K562 (cell line): ENCODE measurements around the gene PRDX3.

Experiments
- EZH2 ChIP-seq: IDR thresholded peaks from 2 replicates; pipeline ENCODE4 v1.6.1; 2012; ENCODE audit warnings: low read depth, mild to moderate bottlenecking, inconsistent platforms, low read length, borderline replicate concordance
- JUNB ChIP-seq: fragments of 450-650 bp; formaldehyde crosslinking; conservative IDR thresholded peaks from 2 replicates; pipeline ENCODE4 v1.4.0; 2020; ENCODE audit warnings: mild to moderate bottlenecking
- NR3C1 ChIP-seq: sonication (generic); formaldehyde crosslinking; IDR thresholded peaks from 2 replicates; pipeline ENCODE4 v1.8.1; 2022; ENCODE audit warnings: missing genetic modification reagents
- POLR2A ChIP-seq: fragments of 450-650 bp; conservative IDR thresholded peaks from 2 replicates; pipeline ENCODE4 v1.6.1; 2016
- POLR2AphosphoS5 ChIP-seq: IDR thresholded peaks from 2 replicates; pipeline ENCODE4 v1.6.1; 2011; ENCODE audit warnings: mild to moderate bottlenecking, low read depth, low read length, moderate library complexity; ENCODE audit not compliant: control insufficient read depth, insufficient read depth
- SP1 ChIP-seq: sonication (generic); formaldehyde crosslinking; IDR thresholded peaks from 2 replicates; pipeline ENCODE4 v1.8.1; 2022; ENCODE audit warnings: mild to moderate bottlenecking, missing genetic modification reagents
- TF ChIP-seq, protein P1 (sequence below): fragments of 450-650 bp; IDR thresholded peaks from 2 replicates; pipeline ENCODE4 v1.6.1; 2018; ENCODE audit not compliant: partially characterized antibody

DNA sequence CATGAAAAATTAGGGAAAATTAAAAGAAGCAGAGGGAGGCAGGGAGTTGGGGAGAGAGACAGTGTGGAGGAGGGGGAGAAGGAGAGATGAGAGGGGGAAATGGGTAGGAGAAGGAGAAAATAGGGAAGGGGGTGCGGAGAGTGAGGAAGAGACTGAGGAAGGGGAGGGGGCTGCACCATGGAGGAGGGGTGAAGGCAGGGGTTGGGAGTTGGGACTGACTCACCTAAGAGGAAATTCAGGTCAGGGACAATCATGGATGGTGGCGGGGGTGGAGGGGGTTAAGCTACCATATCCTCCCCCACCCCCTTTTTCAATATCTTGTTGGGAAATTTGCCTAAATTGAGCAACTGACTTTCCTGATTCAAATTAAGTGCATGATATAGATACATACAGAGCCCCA, 36.8 kb upstream of the PRDX3 start:
- TF ChIP-seq POLR2A = no peak
- TF ChIP-seq, protein P1, sequence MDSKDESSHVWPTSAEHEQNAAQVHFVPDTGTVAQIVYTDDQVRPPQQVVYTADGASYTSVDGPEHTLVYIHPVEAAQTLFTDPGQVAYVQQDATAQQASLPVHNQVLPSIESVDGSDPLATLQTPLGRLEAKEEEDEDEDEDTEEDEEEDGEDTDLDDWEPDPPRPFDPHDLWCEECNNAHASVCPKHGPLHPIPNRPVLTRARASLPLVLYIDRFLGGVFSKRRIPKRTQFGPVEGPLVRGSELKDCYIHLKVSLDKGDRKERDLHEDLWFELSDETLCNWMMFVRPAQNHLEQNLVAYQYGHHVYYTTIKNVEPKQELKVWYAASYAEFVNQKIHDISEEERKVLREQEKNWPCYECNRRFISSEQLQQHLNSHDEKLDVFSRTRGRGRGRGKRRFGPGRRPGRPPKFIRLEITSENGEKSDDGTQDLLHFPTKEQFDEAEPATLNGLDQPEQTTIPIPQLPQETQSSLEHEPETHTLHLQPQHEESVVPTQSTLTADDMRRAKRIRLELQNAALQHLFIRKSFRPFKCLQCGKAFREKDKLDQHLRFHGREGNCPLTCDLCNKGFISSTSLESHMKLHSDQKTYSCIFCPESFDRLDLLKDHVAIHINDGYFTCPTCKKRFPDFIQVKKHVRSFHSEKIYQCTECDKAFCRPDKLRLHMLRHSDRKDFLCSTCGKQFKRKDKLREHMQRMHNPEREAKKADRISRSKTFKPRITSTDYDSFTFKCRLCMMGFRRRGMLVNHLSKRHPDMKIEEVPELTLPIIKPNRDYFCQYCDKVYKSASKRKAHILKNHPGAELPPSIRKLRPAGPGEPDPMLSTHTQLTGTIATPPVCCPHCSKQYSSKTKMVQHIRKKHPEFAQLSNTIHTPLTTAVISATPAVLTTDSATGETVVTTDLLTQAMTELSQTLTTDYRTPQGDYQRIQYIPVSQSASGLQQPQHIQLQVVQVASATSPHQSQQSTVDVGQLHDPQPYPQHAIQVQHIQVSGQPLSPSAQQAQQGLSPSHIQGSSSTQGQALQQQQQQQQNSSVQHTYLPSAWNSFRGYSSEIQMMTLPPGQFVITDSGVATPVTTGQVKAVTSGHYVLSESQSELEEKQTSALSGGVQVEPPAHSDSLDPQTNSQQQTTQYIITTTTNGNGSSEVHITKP = no peak
- no peak for TF ChIP-seq EZH2
- no peak for TF ChIP-seq POLR2AphosphoS5
- TF ChIP-seq JUNB (CRISPR knock-in tag) = no peak
- no peak for TF ChIP-seq SP1 (CRISPR knock-in tag)
- no peak for TF ChIP-seq NR3C1 (CRISPR knock-in tag)
